ENCODE data around the gene ARMC7. TPM values are rescaled to one million over a fixed set of nuclear protein-coding genes. Genes with fewer than 3 reads are reported as not detected.

ARMC7 gene
- total RNA-seq, 1 experiment from 2014 or later = 12.3 TPM

GRCh38 chr17:75097865-75098264, 11.9 kb upstream of the ARMC7 start:
- Histone ChIP-seq H3K27me3 (replicated peaks; ENCODE audit: insufficient read depth, low read depth, low read length, poor library complexity) (no peaks in the 10 kb centered on the region), H3K4me1 (ENCODE audit: insufficient read depth, low read length, poor library complexity, severe bottlenecking) (no peaks in the 10 kb centered on the region), H3K9me3 (ENCODE audit: low read depth, low read length, poor library complexity, severe bottlenecking) (no peaks in the 10 kb centered on the region), H3K36me3 (ENCODE audit: insufficient read depth, low read length, poor library complexity, severe bottlenecking) (no peaks in the 10 kb centered on the region), H3K27ac (ENCODE audit: low read depth, low read length, poor library complexity, severe bottlenecking) (no peak overlapping the region), H3K4me3 (ENCODE audit: low read depth, low read length, poor library complexity, severe bottlenecking) (no peak overlapping the region)
- BruUV-seq (replicated peaks) = no TSS peak
- TF ChIP-seq, protein P1, sequence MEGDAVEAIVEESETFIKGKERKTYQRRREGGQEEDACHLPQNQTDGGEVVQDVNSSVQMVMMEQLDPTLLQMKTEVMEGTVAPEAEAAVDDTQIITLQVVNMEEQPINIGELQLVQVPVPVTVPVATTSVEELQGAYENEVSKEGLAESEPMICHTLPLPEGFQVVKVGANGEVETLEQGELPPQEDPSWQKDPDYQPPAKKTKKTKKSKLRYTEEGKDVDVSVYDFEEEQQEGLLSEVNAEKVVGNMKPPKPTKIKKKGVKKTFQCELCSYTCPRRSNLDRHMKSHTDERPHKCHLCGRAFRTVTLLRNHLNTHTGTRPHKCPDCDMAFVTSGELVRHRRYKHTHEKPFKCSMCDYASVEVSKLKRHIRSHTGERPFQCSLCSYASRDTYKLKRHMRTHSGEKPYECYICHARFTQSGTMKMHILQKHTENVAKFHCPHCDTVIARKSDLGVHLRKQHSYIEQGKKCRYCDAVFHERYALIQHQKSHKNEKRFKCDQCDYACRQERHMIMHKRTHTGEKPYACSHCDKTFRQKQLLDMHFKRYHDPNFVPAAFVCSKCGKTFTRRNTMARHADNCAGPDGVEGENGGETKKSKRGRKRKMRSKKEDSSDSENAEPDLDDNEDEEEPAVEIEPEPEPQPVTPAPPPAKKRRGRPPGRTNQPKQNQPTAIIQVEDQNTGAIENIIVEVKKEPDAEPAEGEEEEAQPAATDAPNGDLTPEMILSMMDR (conservative IDR thresholded peaks at IDR 0.05; ENCODE audit: low read depth, low read length) = no peak
- no peak for TF ChIP-seq EZH2 (IDR thresholded peaks at IDR 0.05; ENCODE audit: borderline replicate concordance, low read depth, low read length, poor library complexity, severe bottlenecking)
- ChIA-PET POLR2A (ENCODE audit: low non-redundant PET) (no interaction called here), CTCF (no interaction called here)
- intact Hi-C loops (cut with micrococcal nuclease; ENCODE audit: unreplicated experiment) = no loop called here
- no peak for DNase-seq (ENCODE audit: low spot score)

DNA sequence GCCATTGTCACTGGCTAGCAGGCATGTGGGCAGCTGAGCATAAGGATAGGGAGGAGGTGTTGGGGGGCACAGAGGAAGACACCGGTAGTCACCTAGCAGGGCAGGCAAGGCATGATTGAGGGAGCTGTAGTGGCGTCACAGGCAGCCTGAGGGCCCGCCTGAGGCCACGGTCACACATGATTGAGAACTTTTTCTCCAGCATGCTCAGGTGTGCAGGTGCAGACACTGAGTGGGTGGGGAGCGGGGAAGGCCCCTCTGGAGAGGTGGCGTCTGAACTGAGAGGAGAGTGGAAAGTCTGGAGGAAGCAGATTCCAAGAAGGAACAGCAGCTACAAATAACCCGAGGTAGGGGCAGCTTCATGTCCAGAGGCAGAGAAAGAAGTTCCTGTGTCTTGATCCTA, 10.9 kb upstream of the ARMC7 start:
- intact Hi-C loops (cut with micrococcal nuclease; ENCODE audit: unreplicated experiment) = no loop called here
- Histone ChIP-seq H3K9me3 (ENCODE audit: low read depth, low read length, poor library complexity, severe bottlenecking) (no peaks in the 10 kb centered on the region), H3K36me3 (ENCODE audit: insufficient read depth, low read length, poor library complexity, severe bottlenecking) (no peaks in the 10 kb centered on the region), H3K27me3 (replicated peaks; ENCODE audit: insufficient read depth, low read depth, low read length, poor library complexity) (no peaks in the 10 kb centered on the region), H3K4me1 (ENCODE audit: insufficient read depth, low read length, poor library complexity, severe bottlenecking) (no peaks in the 10 kb centered on the region), H3K27ac (ENCODE audit: low read depth, low read length, poor library complexity, severe bottlenecking) (no peak overlapping the region), H3K4me3 (ENCODE audit: low read depth, low read length, poor library complexity, severe bottlenecking) (no peak overlapping the region)
- no peak for DNase-seq (ENCODE audit: low spot score)
- ChIA-PET POLR2A (ENCODE audit: low non-redundant PET) (no interaction called here), CTCF (no interaction called here)
- TF ChIP-seq, protein P1 (conservative IDR thresholded peaks at IDR 0.05; ENCODE audit: low read depth, low read length) = no peak
- BruUV-seq (replicated peaks) = no TSS peak

DNA sequence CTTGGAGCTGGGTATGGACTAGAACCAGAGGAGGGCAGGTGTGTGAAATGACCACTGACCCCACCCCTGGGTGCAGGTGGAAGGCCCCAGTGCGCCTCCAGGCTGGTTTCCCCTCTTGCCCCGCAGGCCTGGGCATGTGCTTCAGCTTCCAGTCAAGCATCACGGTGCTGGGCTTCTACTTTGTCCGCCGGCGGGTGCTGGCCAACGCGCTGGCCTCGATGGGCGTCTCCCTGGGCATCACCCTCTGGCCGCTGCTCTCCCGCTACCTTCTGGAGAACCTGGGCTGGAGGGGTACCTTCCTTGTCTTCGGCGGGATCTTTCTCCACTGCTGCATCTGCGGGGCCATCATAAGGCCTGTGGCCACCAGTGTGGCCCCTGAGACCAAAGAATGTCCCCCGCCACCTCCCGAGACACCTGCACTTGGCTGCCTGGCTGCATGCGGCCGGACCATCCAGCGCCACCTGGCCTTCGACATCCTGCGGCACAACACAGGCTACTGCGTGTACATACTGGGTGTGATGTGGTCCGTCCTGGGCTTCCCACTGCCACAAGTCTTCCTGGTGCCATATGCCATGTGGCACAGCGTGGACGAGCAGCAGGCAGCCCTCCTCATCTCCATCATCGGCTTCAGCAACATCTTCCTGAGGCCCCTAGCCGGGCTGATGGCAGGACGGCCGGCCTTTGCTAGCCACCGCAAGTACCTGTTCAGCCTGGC, 9.7 kb upstream of the ARMC7 start:
- Histone ChIP-seq H3K27ac (ENCODE audit: low read depth, low read length, poor library complexity, severe bottlenecking) (no peak overlapping the region), H3K9me3 (ENCODE audit: low read depth, low read length, poor library complexity, severe bottlenecking) (no peaks in the 10 kb centered on the region), H3K27me3 (replicated peaks; ENCODE audit: insufficient read depth, low read depth, low read length, poor library complexity) (no peaks in the 10 kb centered on the region), H3K4me3 (ENCODE audit: low read depth, low read length, poor library complexity, severe bottlenecking) (no peak overlapping the region), H3K4me1 (ENCODE audit: insufficient read depth, low read length, poor library complexity, severe bottlenecking) (peaks cover 2% of the 10 kb centered on the region), H3K36me3 (ENCODE audit: insufficient read depth, low read length, poor library complexity, severe bottlenecking) (no peaks in the 10 kb centered on the region)
- intact Hi-C loops (cut with micrococcal nuclease; ENCODE audit: unreplicated experiment) = no loop called here
- DNase-seq (ENCODE audit: low spot score) = no peak
- BruUV-seq (replicated peaks) = no TSS peak
- ChIA-PET CTCF (no interaction called here), POLR2A (ENCODE audit: low non-redundant PET) (no interaction called here)
- TF ChIP-seq EZH2 (IDR thresholded peaks at IDR 0.05; ENCODE audit: borderline replicate concordance, low read depth, low read length, poor library complexity, severe bottlenecking) = no peak
- TF ChIP-seq, protein P1 (conservative IDR thresholded peaks at IDR 0.05; ENCODE audit: low read depth, low read length) = no peak

Data from A673 (cell line).